Right kidney (tissue), 1 donor: ENCODE results near the gene HOXA10.

Experiments used
- DNase-seq: peaks from one replicate; pipeline ENCODE4 v3.0.0-alpha.2; 2016

HOXA10 gene

DNA sequence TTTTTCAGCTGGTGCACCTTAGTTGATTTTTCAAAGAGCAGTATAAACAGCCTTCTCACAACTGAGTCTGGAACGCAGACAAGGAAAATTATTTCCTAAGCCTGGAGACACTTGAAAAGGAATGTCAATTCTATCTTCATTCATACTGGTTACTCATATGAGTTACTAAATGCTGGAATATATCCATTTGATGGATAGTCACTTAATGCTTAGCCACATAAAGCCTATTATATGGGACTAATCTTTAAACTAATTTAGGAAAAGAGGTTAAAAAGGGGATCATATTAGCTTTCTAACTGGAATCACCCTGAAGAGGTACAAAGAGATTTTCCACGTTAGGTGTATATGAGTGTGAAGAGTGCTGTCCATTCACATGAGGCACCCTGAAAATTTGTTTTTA, 41.9 kb downstream of the HOXA10 start:
- no peak for DNase-seq

GRCh38 chr7:27131390-27131819, 42.7 kb downstream of the HOXA10 start:
- DNase-seq: no peak

DNA sequence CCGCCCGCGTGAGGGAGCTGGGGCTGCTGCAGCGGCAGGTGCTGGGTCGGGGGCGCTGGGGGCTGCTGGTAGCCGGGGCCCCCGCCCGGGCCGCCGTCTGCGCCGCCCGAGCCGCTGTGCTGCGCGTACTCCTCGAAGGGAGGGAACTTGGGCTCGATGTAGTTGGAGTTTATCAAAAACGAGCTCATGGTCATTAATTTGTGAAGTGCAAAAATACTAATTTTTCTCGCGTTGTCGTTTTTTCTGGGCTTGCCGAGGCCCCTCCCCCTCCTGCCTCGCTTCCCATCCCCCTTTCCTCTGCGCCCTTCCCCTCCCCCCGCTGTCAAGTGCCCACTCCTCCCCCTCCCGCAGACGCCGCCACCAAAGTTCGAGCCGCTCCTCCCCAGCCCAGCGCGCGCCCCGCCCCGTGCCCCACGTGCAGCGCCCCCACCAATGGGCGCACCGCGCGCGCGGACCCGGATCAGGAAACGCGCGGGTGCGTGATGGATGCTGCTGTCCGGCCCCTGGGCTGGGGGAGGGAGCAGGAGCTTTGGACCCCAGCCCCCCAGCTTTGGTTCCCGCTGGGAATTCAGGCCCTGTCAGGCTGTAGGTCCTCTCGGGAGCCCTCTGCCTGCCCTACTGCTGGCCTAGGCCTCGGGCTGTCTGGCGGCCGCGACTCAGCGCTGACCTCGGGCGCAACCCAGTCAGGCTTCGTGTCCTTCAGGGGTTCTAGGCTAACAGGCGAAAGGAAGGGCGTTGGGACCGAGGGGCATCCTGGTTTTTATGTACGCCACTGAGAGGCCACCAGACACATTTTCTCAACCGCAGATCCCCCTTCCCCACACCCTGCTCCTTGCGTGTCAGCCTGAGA, 43.4 kb downstream of the HOXA10 start, which contains the start of gene HOXA4:
Gene HOXA4, minus strand, starts transcription at position 218 of the 850 bp plus-strand sequence. Its CDS starts 24 bp downstream, at position 194.
- peak; percentile 92 for DNase-seq

DNA sequence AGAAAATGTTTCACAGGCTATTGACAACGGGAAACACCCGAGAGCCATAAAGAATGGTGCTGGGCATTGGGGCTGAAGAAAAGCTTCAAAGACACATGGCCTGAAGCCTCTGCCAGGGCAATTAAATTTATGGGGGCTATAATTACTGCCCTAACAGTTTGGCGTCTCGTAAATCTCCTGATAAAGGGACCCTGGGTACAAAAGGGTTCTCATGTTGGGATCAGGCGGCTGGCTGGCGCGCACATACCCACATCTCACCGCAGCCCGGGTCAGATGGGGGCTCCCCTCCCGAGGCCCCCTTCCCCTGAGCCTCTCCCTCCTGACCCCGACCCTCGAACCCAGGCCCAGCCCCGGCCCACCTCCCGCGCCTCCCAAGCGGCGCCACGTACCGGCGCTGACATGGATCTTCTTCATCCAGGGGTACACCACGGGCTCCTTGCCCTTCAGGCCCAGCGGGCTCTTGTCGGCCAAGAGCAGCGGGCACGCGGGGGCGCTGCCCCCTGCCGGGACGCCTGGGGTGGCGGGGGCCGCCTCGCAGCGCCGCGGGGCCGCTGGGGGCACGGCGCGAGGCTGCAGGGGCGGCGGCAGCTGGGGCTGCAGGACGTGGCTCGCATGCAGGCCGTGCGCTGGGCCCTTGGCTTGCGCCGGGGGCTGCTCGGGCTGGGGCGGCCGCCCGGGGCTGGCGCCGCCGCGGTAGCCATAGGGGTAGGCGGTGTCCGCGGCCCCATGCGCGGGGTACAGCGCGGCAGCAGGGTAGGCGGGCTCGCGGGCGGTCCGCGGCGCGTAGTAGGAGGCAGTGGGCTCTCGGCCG, 44.2 kb downstream of the HOXA10 start:
- DNase-seq: no peak

DNA sequence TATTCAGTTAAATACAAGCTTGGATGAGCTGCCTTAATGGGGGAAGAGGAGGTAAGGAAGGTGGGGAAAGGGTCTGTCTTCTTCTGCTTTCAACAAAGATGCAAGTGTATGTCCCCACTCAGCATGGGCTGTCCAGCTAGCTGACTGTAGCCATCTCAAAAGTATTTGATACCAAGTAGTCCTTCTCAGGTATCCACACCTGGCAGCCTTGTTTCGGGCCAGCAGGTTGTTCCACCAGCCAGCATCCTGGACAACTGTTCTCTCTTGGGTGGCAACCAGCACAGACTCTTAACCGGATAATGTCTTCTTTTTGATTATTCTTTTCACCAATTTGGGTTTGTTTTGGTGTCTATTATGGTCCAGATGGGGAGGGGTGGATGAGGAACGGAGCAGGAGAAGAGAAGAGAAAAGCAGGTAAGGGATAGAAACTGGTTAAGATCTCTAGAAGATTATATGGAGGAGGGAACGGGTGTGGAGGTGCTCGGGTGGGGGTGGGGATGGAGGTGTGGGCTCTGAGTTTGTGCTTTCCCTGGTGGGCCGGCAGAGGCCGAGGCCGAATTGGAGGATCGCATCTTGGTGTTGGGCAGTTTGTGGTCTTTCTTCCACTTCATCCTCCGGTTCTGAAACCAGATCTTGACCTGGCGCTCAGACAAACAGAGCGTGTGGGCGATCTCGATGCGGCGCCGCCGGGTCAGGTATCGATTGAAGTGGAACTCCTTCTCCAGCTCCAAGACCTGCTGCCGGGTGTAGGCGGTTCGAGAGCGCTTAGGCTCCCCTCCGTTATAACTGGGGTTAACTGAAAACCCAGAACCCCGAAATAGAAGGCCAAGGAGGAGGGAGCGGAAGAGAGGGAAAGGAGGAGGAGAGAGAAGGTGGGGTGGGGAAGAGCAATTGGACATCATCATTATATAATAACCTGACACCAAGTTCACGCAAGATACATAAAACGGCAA, 45.1 kb downstream of the HOXA10 start:
- no peak for DNase-seq

DNA sequence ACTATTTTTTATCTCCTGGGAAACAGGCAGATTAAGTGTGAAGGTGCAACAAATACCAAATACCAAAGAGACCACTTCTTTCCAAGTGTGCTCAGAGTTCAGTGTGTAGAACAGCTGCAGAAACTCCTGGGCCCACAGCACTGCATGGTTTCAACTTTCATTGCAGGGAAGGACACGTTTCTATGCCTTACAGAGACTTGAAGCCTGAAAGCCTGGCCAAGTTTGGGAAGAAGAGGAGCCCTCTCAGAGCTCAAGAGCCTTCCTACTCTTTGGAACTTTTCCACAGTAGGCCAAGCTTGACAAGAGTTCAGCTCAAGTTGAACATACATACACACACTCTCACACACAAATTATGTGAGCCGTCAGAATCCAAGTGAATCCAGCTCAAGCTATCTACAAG, 46.1 kb downstream of the HOXA10 start:
- no peak for DNase-seq

DNA sequence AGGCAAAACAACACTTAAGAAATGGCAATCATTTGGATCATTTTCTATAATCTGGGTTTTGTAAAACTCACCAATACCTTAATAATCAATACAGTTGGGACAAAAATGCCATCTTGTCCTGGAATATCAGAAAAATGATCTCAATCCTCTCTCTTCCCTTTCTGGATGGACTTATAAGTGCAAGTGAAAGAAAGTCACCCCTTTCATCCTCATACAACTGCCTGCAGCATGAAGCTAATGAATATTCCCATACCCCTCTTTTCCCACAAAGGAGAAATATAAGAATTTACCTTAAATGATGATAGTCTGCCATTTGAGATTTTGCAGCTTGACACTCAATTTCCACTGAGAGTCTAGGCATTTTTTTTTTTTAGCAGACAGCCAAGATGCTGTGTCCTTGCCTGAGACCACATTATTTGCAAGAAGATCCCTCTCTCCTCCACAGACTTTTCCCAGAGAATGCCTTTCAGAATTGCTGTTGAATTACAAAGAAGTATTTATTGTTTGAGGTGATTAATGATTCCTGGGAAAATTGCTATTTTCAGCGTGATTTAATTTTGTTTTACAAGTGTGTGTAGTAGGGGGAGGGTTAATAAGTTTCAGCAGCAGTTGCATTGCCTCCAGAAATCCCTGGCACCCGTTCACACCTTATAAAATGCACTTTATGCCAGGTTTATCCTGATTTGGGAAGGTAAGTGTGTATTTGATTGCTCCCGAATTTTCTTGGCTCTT, 47.4 kb downstream of the HOXA10 start:
- DNase-seq: no peak

DNA sequence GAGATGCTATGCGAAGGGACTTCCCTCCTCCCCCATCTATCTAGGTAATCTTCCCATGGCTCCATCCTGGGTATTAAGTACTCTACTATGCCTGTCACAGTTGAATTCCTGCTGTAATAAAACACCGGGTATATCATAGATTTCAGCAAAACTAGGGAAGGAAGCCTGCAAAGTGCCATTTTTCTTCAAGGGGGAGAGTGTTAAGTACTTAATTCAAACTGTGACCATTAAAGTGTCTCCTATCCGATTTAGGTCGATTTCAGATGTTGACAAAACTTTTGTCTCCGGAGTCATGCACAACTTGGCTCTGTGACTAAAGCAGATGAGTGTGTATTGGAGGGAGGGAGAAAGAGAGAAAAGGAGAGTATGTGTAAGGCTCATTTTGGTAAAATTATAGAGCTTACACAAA, 48.1 kb downstream of the HOXA10 start:
- no peak for DNase-seq

DNA sequence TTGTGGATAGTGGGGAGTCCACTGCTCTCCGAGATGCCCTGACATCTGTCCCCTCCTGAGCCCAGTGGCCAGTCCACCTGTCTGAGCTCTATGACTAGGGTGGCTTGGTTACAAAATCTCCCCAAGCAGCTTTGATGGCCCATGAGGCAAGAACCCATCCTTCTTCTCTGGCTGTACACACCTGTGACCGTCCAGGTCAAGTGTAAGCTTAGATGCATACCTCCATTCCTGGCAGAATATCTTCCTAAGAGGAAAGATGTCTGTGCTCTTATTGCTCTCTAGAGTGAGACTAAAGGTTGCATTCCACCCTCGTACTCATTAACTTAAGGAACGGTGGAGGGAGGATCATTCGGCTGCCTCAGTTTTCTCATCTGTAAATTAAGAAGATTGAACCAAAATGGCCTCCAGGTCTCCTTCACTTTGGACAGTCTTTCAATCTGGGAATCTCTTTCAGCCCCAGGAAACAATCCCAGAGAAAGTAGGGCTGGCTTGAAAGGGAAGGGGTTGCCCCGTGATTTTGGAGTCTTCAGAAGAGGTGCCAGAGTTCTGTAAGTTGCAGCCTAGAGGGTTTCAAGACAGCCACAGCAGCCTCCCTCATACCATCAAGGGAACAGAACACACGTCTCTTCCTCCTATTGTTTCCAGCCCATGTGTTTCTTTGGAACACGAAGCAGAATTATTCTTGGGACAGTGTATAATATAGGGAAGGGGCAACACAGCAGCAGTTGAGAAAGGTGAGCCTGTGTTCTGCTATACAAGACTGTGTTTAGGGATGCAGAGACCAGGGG, 49.0 kb downstream of the HOXA10 start:
- no peak for DNase-seq

DNA sequence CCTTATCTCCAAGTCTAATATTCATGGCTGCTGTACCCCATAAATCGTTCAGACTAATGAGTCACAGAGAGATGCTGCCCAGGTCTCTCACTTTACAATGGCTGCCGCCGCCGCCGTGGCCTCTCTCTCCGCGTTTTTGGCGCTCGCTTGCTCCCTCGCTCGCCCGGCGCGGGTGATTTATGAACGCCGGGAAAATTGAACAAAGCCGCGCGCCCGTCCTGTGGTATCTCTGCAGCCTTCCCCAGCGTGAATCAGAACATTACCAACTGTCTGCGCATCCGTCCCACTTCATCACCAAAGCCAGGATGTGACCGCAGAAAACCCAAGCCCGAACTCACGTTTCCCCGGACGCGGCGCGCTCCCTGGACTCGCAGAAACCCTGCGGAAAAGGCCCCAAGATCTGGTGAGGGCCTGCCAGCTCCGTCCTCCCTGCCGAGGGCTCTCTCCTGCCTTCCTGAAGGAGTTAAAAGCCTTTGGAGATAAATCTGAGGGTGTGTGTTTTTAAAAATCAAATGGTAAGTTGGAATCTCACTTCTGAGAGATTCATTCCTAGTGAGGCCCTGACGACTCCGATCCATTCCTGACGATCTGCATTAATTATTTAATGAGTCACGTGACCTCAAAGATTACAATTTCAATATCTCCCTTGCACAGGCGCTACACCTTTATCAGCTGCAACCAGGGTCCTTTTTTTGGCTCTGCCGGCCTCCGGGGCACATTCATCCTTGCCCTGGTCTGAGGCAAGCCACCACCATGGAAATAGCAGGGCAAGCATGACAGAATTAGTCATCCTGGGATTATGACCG, 49.8 kb downstream of the HOXA10 start:
- no peak for DNase-seq

DNA sequence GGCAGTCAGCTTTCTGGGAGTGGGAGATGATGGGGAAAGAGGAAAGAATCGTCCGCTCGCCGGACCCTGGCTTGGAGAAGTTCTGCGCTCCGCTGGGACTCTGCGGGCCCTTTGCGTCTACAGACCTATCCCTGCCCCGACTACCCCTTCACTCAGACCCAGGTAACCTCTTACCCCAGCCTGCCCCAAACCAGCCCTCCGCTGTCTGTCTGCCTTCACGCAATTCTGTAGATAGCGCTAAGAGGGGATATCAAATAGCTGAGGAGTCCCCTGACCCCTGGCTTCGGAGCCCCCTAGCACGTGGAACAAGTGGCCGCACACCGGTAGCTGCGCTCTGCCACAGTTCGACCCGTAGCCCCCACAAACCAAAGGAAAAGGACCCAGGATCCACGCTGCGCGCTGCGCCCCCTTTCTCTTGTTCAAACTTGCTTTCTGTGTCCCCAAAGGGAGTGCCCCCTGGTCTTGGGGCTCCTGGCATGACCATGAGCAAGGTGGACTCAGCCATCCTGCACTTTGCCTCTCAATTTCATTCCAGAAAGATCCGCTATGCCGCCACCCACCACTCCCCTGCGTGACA, 50.6 kb downstream of the HOXA10 start:
- DNase-seq: no peak

DNA sequence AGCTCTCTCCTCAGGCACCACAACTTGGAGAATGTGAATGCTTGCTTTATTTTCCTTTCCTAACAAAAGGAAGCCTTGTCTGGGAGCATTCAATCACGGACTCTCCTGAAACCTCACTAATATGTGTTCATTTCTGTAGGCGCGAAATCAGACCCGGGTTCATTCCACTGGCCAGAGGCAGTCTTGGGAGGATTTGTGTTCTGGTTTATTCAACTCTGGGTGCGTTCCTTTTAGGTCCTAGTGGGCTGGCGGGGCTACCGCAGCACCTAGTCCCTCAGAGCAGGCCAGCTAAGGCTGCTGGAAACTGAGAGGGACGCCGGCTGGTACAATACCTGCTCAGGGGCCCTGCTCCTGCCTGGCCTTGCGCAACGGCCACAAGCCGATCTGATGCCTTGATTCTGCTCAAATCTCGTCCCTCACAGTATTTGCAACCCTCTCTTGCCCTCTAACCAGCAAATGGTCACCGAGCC, 51.1 kb downstream of the HOXA10 start:
- no peak for DNase-seq

GRCh38 chr7:27122077-27122910, 51.8 kb downstream of the HOXA10 start:
- DNase-seq: peak; percentile 90

DNA sequence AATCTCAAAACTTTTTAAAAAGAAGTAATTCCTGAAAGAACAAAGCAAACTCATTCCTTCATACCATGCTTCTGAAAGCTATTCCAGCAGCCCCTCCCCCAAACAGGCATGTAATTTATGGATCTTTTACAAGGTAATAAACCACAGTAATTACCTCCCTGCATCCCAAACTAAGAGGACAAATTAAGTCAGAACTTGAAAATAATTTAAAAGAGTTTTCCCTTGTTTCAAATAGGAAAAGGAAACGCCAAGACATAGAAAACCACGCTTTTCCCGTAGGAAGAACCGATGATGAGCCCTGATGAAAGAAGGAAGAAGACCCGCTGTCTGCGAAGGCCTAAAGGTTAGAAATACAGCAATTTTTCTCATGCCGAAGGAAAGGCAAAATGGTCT, 52.4 kb downstream of the HOXA10 start:
- DNase-seq: no peak
